ENCODE data around the gene SF3B3. TPM values are rescaled to one million over a fixed set of nuclear protein-coding genes. Genes with fewer than 3 reads are reported as not detected.

Gene SF3B3
- total RNA-seq, 1 experiment from 2014 or later, result 403 TPM

GRCh38 chr16:70510216-70510615, 13.4 kb upstream of the SF3B3 start (continued):
- TF ChIP-seq ATF3 (IDR thresholded peaks at IDR 0.05) (no peak), TCF7L2 (IDR thresholded peaks at IDR 0.05; ENCODE audit: borderline replicate concordance, extremely low read depth, insufficient read depth, insufficient read length) (no peak), SP1 (IDR thresholded peaks at IDR 0.05; ENCODE audit: low read depth) (no peak), FOSL1 (IDR thresholded peaks at IDR 0.05; ENCODE audit: low read depth) (no peak), POLR2AphosphoS5 (IDR thresholded peaks at IDR 0.05; ENCODE audit: low read depth, low read length) (no peak), ZNF274 (IDR thresholded peaks at IDR 0.05; ENCODE audit: low read depth, low read length) (no peak), CEBPB (IDR thresholded peaks at IDR 0.05; ENCODE audit: low read depth) (no peak), EGR1 (IDR thresholded peaks at IDR 0.05; ENCODE audit: low read depth) (no peak)
- TF ChIP-seq, protein P1, sequence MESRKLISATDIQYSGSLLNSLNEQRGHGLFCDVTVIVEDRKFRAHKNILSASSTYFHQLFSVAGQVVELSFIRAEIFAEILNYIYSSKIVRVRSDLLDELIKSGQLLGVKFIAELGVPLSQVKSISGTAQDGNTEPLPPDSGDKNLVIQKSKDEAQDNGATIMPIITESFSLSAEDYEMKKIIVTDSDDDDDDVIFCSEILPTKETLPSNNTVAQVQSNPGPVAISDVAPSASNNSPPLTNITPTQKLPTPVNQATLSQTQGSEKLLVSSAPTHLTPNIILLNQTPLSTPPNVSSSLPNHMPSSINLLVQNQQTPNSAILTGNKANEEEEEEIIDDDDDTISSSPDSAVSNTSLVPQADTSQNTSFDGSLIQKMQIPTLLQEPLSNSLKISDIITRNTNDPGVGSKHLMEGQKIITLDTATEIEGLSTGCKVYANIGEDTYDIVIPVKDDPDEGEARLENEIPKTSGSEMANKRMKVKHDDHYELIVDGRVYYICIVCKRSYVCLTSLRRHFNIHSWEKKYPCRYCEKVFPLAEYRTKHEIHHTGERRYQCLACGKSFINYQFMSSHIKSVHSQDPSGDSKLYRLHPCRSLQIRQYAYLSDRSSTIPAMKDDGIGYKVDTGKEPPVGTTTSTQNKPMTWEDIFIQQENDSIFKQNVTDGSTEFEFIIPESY (IDR thresholded peaks at IDR 0.05; ENCODE audit: extremely low read depth, insufficient replicate concordance, low read length), result no peak

DNA sequence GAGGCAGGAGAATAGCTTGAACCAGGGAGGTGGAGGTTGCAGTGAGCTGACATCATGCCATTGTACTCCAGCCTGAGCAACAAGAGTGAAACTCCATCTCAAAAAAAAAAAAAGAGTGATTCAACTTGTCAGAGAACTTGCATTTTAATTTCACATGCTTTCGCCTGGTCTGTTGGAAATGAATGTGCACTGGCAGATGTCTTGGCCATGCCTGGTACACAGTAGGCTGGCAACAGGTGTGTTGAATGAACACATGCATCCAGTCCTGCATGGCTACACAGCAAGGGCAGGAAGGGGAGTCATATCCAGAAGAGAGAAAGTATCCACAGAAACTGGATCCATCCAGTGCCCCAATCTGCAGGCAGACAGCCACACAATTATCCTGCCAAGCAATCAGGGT, 11.8 kb upstream of the SF3B3 start:
- CTCF ChIA-PET, result no interaction called here

More for the DNA sequence above, 11.8 kb upstream of the SF3B3 start:
- H3K79me2 ChIP-seq (ENCODE audit: insufficient read depth, low read length), result no peaks in the 10 kb centered on the region
- no peaks in the 10 kb centered on the region for H3K27me3 ChIP-seq (ENCODE audit: insufficient read depth, low read length)
- no peaks in the 10 kb centered on the region for H4K20me1 ChIP-seq (ENCODE audit: insufficient read depth)
- ChIA-PET RAD21 (ENCODE audit: low non-redundant PET in 1 of 2, low total read pairs in 2 of 2, uncharacterized antibody in 2 of 2, unreplicated experiment in 2 of 2) (no interaction called here), POLR2A (no interaction called here)
- H3K9me2 ChIP-seq (ENCODE audit: insufficient read depth), result no peaks in the 10 kb centered on the region
- peaks cover 30 to 33% of the 10 kb centered on the region in 2 experiments; a peak in 3 of 4 replicates for H3K36me3 ChIP-seq (ENCODE audit: control insufficient read depth in 1 of 2, insufficient read depth in 2 of 2, low read length in 2 of 2)
- TF ChIP-seq MAX (IDR thresholded peaks at IDR 0.05), result no peak
- TF ChIP-seq ZNF274 (IDR thresholded peaks at IDR 0.05; ENCODE audit: low read depth, low read length), result no peak
- TF ChIP-seq CEBPB (IDR thresholded peaks at IDR 0.05; ENCODE audit: low read depth), result no peak
- no peak for TF ChIP-seq FOSL1 (IDR thresholded peaks at IDR 0.05; ENCODE audit: low read depth)
- no peak for TF ChIP-seq TCF7L2 (IDR thresholded peaks at IDR 0.05; ENCODE audit: borderline replicate concordance, extremely low read depth, insufficient read depth, insufficient read length)
- TF ChIP-seq SP1 (IDR thresholded peaks at IDR 0.05; ENCODE audit: low read depth), result no peak
- TF ChIP-seq, protein P1 (IDR thresholded peaks at IDR 0.05; ENCODE audit: extremely low read depth, insufficient replicate concordance, low read length), result no peak
- no peak overlapping the region for H3K27ac ChIP-seq (ENCODE audit: low read depth, low read length)
- no peak overlapping the region for H3K4me2 ChIP-seq (ENCODE audit: low read length)
- DNase-seq (ENCODE audit: low read depth, low spot score) (no peak), ATAC-seq (no peak)
- no peak overlapping the region for H3K4me3 ChIP-seq (replicated peaks in 1 of 2; ENCODE audit: low read depth in 1 of 2, low read length in 2 of 2)
- H3K4me1 ChIP-seq (ENCODE audit: control insufficient read depth in 1 of 2, insufficient read depth in 2 of 2, low read length in 2 of 2), result no peaks in the 10 kb centered on the region
- H3K9ac ChIP-seq (ENCODE audit: low read length), result no peak overlapping the region
- intact Hi-C loops (cut with micrococcal nuclease), result no loop called here
- H3K9me3 ChIP-seq (ENCODE audit: control insufficient read depth in 1 of 2, insufficient read depth in 1 of 2, low read depth in 1 of 2, low read length in 2 of 2), result no peaks in the 10 kb centered on the region
- no peak overlapping the region for H2AFZ ChIP-seq (ENCODE audit: low read depth, low read length, poor library complexity, severe bottlenecking)
- BruUV-seq (replicated peaks), result no TSS peak
